Frontal cortex (tissue), 4 donors: Measurements from ENCODE around the gene PRRG1. TPM values are rescaled to one million over a fixed set of nuclear protein-coding genes. Genes with fewer than 3 reads are reported as not detected.
"Not testable (repeated sequence)": the region's sequence is repeated elsewhere in the genome, so short reads cannot be mapped to it uniquely, and the experiment has no call there.

ENCODE experiments used
- DNase-seq, 2 donors: peaks; one replicate each; pipeline ENCODE4 v3.0.0; 2012; ENCODE audit warnings: low spot score in 2 of 2
- FAIRE-seq: peaks from 2 replicates; lab custom pipeline; 2012; peaks lifted over from hg19 to GRCh38; lab: Jason Lieb, UNC
- total RNA-seq: library from RNA; depleted of rRNA; stranded (reverse); fragments of >200 nt; gene quantifications from one replicate; pipeline ENCODE4 v1.2.3, GENCODE V29; 2014
- donor health status: control.
- donor health status: control.
- donor health status: control.

PRRG1 gene
- total RNA-seq, 1 donor from 2014 or later = 8.6 TPM

DNA sequence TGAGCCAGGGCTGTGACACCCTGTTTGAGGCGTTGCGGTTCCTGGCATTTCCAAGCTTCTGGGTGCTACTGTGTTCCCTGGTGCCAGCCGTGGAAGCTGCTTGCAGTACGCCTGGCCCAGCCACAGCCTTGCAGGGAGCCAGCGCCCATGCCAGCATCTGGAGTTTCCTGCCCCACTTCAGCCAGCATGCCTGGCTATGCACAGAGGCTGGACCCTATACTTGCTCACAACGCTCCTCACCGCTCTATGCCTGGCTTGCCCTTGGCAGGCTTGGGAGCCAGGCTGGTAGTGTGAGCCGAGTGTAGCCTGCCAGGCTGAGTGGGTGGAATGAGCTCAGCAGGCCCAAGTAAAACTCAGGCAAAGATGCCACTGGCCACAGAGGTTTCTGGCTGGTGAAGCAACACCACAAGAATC lies 22.4 kb downstream of the PRRG1 start:
- DNase-seq (no peak), FAIRE-seq (no peak)

DNA sequence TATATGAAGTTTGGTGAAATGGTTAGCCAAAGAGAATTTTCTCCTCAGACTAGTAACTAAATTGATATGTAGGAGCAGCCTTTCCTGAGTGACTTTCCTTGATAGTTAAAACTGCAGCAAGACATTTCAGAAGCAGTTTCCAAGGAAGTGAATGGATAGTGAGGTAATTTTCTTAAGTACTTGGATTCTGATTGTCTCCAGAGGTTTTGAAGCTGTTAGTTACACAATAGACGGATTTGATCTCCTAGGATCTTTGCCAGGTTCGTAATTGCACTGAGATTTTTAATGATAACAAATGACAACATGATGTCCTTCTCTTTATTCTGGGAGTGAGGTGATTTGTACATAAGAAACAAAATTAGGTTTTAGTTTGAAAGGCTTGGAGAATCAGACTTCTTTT lies 29.2 kb downstream of the PRRG1 start:
- DNase-seq (no peak), FAIRE-seq (no peak)

DNA sequence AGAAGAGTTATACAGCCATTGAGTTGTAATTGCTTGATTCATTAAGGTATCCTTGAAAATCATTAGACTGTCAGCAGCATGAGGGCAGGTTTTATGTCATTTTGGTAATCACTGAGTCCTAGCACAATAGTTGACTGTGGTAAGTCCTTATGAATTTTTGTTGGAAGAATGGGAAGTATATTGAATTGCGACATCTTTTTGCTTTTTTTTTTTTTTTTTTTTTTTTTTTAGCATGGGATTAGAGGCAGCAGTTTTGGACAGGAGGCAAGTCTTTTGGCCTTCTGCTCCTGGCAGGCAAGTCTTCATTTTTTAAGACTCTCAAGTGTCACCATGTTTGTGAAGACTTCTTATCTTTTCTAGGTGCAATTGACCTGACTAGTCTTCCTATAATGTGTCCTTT lies 29.7 kb downstream of the PRRG1 start:
- FAIRE-seq (no peak), DNase-seq (no peak)

DNA sequence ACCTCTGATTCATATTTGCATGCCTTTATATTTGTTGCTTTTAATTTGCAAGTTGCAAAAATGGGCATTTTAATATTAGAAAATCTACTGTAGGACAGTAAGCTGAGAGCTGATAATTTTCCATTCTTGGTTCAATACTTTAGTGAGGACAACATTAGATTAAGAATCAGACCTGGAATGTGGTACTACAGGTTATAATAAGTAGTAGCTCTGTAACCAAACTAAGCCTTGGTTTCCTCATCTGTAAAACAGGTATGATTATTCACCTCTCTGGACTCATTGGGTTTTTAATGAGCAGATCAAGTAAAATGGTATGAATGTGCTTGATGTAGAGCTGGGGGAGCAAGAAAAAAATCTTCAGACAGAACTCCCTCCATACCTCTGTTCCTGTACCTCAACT lies 31.1 kb downstream of the PRRG1 start:
- FAIRE-seq = no peak

DNA sequence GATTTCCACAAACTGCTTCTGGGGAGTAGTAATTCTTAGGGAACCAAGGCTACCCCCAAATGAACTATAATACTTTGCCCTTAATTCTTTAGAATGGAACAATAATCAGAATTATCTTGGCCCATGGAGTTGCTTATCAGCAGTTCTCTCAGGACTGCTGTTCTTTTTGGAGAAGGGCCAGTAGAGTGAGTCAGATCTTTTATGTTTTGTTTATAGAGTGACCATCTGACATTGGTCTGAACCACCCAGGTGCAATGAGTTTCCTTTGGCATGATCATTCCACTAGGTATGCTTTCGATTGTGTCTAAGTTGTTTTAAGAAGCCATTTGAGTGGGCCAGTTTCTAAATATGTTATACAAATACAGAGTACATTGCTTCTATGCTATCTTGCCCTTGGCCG lies 31.8 kb downstream of the PRRG1 start:
- FAIRE-seq (no peak), DNase-seq (no peak)

More for the DNA sequence above, 31.1 kb downstream of the PRRG1 start:
- DNase-seq = no peak

DNA sequence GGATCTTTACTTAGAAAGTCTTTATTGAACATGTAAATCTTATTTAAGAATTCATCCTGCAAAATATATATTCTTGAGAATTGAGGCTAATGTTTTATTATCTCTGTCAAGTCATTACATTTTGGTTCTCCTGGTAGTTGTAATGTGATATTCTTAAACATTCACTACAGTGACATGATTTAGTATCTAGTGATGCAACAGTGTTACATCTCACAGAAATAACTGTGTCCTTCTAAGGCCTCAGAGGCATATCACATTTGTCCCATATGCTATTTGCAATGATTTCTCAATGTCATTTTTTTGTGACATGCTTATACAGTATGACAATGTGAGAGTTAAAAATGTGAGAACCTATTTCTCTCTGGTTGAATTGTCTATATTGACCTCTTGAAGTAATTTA lies 34.1 kb downstream of the PRRG1 start:
- FAIRE-seq = no peak
- DNase-seq = no peak

DNA sequence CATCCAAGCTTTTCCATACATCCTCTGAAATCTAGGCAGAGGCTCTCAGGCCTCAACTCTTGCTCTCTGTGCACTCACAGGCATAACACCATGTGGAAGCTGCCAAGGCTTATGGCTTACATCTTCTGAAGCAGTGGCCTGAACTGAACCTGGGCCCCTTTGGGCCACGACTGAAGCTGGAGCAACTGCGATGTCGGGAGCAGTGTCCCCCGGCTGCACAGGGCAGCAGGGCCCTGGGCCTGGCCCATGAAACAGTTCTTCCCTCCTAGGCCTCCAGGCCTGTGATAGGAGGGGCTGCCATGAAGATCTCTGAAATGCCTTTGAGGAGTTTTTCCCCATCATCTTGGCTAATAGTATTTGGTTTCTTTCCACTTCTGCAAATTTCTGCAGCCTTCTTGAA lies 39.2 kb downstream of the PRRG1 start:
- no peak for FAIRE-seq
- no peak for DNase-seq

DNA sequence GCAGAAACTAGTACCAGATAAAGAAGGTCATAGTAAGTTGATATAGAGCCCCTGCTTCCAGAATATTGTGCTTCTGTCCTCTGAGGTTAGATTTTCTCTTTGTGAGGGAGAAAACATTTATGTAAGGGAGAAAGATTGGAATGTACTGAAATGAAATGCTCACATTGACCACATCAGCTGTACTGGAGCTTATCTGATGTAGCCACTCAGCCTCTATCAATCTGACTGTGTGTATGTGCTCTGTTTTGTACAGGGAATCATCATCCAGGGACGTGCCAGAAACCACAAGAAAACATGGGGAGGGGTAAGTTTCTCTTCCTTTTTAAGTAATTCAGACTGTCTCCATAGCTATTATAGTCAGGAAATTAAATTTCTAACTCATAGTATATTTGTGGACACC lies 56.8 kb downstream of the PRRG1 start:
- FAIRE-seq (no peak), DNase-seq (no peak)

DNA sequence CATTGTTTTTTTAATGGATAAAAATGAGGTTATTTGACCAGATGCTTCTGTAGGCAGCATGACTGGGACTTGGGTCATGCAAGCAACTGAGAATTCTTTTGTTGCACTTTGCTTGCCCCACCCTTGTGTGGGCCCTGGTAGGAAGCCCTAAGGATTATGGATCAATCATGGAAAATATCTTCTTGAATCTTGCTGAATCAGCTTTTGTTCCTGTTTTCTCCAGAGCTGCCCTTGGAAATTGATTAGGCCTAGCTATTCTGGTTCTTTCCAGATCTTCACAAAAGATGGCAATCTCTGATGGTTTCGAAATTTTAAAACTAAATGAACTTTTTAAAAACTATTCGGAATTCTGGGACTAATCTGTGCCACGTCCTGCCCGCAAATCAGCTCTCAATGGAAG lies 58.6 kb downstream of the PRRG1 start:
- FAIRE-seq (no peak), DNase-seq (no peak)

DNA sequence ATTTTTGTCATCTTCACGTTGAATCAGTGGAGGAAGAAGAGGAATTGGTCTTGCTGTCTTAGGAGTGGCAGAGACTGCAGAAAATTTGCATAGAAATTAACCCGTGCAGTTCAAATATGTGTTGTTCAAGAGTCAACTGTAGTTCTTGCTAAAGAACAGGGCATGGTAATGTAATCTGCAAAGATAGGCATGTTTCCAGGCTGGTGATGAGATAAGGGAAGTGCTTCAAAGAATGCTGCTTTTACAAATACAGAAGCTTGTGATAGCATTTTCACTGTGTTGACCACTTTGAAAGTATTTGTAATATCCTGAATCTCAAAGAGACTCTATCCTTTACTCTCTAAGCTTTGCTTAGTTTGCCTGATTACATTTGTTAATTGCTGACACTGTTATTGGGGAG lies 60.1 kb downstream of the PRRG1 start:
- DNase-seq = no peak
- FAIRE-seq = no peak

DNA sequence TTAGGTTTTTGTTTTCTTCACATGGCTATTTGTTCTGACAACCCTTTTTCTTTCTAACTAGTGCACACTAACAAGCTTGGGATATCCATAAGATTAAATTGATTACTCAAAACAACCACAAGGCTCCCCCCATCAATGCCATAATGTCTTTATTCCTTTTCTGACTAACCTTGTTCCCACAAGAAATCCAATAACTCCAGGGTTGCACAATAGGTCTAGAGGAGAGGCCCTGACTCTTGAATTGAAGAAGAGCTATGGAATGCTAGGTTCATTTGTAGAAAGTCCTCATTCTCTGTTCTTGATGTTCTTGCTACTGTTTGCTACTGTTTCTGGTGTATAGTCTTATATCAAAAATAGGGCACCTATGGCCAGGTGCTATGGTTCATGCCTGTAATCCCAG lies 71.0 kb downstream of the PRRG1 start:
- DNase-seq = no peak
- FAIRE-seq = no peak

DNA sequence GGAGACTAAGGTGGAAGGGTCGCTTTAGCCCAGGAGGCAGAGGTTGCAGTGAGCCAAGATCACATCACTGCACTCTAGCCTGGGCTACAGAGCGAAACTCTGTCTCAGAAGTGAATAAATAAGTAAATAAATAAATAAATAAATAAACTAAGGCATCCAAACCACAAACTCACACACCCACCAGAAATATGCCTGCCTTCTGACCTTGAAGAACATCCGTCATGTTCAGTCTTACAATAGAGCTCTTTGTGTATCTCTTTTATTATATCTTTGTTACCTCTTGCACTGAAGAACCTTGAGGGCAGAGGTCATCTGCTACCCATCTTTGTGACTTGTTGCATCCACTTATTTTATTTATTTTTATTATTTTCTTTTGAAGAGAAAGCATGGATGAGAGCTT lies 71.6 kb downstream of the PRRG1 start:
- FAIRE-seq = no peak
- no peak for DNase-seq

DNA sequence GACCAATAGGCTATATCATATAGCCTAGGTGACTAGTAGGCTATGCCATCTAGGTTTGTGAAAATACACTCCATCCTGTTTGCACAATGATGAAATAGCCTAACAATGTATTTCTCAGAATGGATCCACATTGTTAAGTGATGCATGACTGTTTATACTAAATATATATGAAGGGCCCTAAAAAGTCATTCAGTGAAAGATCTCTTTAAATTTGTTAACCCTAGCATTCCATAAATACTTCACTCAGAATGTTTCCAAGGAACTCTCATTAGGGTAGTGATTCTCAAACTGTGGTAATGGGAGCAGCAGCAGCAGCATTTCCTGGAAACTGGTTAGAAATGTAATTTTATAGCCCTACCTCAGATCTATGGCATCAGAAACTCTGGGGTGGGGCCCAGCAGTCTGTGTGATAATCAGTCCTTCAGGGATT lies 74.9 kb downstream of the PRRG1 start:
- FAIRE-seq = no peak

DNA sequence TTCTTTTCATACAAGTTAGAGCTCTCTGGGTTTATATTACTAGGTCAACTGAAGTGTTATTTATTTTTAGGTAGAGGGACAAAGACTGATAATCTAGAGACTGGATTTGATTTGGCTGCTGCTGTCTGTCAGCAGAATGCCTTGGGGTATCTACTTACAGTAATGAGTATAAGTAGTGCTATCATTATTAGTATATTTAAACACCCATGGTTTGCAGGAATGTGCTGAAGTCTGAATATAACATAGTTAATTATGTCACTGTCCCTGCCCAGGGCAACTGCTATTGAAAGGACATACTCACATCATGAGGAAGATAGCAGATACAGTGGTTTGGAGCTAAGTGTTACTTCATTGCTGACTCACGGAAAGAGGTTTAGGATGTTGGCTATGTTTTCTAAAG lies 76.2 kb downstream of the PRRG1 start:
- DNase-seq (no peak), FAIRE-seq (no peak)

More for the DNA sequence above, 74.9 kb downstream of the PRRG1 start:
- DNase-seq = no peak

DNA sequence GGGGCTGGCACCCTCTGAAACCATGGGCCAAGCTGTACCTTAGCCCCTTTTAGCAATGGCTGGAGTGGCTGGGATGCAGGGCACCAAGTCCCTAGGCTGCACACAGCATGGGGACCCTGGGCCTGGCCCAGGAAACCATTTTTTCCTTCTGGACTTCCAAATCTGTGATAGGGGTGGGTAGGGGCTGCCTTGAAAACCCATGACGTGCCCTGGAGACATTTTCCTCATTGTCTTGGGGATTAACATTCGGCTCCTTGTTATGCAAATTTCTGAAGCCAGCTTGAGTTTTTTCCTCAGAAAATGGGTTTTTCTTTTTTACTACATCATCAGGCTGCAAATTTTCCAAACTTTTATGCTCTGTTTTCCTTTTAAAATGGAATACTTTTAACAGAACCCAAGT lies 79.8 kb downstream of the PRRG1 start:
- not testable (repeated sequence) for FAIRE-seq, DNase-seq

DNA sequence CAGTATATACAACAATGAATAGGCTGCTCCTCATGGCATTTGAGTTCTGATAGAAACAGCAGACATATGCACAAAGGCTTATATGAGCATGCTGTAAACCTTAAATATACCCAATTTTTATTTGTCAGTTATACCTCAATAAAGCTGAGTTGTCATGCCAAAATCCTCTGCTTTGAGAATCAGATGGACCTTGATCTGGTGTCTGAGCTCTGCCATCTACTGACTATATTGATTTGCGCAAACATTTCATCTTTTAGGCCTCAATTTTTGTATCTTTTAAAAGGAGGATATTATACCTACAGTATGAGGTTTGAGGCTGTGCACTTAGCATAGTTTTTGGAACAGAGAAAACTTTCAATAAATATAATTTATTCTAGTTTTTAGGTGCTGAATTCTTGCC lies 85.2 kb downstream of the PRRG1 start:
- FAIRE-seq (no peak), DNase-seq (no peak)

DNA sequence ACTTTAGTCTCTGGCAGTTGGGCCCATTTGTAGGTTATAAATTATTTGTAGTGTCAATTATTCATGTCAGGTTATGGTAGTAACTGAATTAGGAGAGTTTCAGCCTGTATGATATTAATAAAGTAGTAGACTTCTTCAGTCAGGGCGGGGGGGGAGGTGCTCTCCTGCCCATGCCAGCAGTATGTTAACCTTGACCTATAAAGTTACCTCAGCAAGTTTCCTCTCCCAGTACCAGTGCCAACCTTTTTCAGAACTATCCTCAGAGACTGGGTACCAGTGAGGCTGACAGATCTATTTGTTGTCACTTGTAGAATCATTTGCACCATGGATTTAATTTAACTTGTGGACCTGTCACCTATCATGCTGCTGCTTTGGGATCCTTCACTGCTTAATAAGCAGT lies 88.0 kb downstream of the PRRG1 start:
- DNase-seq (no peak), FAIRE-seq (no peak)

DNA sequence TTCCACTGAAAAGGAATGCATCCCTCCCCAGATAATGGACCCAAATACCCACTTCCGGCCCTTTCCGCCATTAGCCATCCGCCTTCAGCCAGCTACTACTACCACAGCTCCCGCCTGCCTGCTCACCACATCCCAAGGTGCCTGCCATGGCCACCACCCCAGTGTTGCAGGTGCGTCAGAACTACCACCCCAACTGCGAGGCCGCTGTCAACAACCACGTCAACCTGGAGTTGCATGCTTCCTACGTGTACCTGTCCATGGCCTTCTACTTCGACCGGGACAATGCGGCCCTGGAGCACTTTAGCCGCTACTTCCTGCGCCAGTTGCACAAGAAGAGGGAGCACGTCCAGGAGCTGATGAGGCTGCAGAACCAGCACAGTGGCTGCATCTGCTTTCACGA lies 92.2 kb downstream of the PRRG1 start:
- FAIRE-seq = no peak

DNA sequence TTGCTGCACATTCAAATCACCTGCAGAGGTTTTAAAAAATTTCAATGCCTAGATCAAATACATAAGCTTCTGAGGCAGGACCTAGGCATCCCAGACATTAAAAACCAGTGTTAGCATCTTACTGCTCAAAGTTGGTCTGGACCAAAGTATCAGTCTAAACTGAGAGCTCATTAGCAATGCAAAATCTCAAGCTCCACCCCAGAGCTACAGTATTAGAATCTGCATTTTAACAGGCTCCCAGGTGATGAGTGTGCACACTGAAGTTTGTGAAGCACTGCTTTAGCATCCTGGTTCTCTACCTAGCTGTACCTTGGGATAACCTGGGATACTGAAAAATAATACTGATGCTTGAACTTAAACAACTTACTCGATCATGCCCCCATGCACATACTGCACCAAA lies 96.0 kb downstream of the PRRG1 start:
- no peak for FAIRE-seq

More for the DNA sequence above, 92.2 kb downstream of the PRRG1 start:
- no peak for DNase-seq

DNA sequence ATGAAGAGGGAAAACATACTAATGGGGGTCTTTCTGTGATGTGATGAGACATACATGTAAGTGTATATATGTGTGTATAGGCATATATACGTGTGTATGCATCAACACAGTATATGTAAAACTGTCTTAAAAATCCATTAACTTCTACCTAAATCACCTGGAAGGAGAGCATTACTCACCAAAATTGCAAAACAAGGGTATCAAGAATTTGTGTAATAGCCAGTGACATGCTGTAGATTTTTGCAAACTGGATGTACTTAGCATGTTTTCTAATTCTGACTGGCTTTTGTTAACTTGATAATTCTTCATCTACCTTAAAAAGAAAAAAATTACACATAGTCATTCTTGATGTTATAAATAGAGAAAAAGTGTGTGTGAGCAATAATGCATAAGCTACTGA lies 104.7 kb downstream of the PRRG1 start:
- FAIRE-seq (no peak), DNase-seq (no peak)

More for the DNA sequence above, 96.0 kb downstream of the PRRG1 start:
- no peak for DNase-seq

DNA sequence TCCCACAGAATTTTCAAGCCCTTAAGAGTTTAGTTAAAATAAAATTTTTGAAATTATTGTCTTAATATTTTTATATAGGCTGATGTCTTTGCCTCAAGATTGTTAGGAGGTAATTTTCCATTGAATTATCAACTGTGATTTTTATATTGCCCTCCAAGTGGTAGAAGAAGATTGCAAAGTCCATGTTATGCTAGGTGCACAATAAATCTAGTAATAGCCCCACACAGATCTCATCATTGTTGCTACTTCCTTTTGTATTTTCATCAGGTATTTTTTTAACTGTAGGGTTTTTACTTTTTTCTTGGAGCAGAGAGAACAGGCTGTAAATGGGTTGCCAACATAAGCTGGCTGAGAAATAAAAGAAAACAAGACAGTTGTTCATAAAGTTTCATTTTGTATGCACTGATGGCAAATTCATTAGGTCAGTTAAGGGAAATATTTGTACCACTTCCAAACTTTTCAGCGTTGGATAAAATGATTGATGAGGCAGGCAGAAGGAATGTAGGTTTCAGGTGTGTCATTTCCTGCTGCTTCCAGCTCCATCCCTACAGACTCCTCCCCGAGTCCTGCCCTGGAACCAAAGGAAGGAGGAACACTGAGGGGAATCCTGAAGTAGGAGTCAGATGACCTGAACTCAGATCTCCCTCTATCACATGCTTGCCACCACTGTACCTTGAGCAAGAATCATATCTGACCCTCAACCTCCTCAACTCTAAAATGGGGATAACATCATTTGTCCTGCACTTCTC lies 105.5 kb downstream of the PRRG1 start:
- FAIRE-seq (no peak), DNase-seq (no peak)

DNA sequence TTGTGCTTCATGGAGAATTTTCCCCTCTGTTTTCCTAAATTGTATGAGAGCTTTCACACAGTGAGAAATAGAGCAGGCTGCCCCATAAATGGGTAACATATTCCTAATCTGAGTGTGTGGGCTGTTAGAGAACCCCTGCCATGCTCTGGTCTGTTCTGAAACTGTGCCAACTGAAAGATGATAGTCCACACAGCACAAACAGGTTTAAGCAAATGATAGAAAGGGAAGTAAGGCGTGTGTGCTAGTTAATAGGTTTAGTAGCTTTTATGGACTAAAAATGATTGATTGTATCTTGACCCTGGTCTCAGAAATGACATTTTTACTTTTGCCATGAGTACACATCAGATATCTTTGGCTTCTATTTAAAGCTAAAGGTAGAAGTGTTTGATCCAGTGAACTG lies 106.2 kb downstream of the PRRG1 start:
- no peak for DNase-seq
- FAIRE-seq = no peak
